H1 (cell line): ENCODE measurements around the gene DPP8. TPM values are rescaled to one million over a fixed set of nuclear protein-coding genes. Genes with fewer than 3 reads are reported as not detected.
A peak's percentile ranks its signal among the peaks of the same experiment; 100 is the strongest.

Source experiments
- ASH2L ChIP-seq: fragments of 200-600, 300-600 bp; sonication (generic); IDR thresholded peaks from one replicate; pipeline ENCODE4 v1.7.1; 2017; ENCODE audit warnings: low read length
- CHD2 ChIP-seq: IDR thresholded peaks from 2 replicates; pipeline ENCODE4 v1.6.1; 2012; ENCODE audit warnings: low read length, improper control_type of control experiment
- EP300 ChIP-seq, 2 experiments: IDR thresholded peaks; 1 replicate in 1 of 2; 2 replicates in 1 of 2; pipeline ENCODE4 v1.6.1; 2011 to 2012; ENCODE audit warnings: low read depth in 2 of 2, low read length in 2 of 2, mild to moderate bottlenecking in 2 of 2, borderline replicate concordance in 1 of 2, inconsistent platforms in 1 of 2, moderate library complexity in 1 of 2
- GABPA ChIP-seq: IDR thresholded peaks from 2 replicates; pipeline ENCODE4 v1.6.1; 2011; ENCODE audit warnings: mild to moderate bottlenecking, low read length, moderate library complexity, borderline replicate concordance; ENCODE audit not compliant: insufficient read depth
- KDM4A ChIP-seq: IDR thresholded peaks from one replicate; pipeline ENCODE4 v1.7.1; 2012; ENCODE audit warnings: low read depth, mild to moderate bottlenecking, moderate library complexity, low read length, inconsistent platforms; ENCODE audit not compliant: severe bottlenecking
- KDM5A ChIP-seq: fragments of 200-600 bp; IDR thresholded peaks from 2 replicates; pipeline ENCODE4 v1.7.1; 2012; ENCODE audit warnings: mild to moderate bottlenecking, low read length, inconsistent platforms, mixed read lengths
- MAX ChIP-seq: IDR thresholded peaks from 2 replicates; pipeline ENCODE4 v1.6.1; 2012; ENCODE audit warnings: inconsistent platforms
- NANOG ChIP-seq: IDR thresholded peaks from 2 replicates; pipeline ENCODE4 v1.6.1; 2011; ENCODE audit warnings: low read length, low read depth, mild to moderate bottlenecking, inconsistent platforms; ENCODE audit not compliant: insufficient read depth, poor library complexity, severe bottlenecking
- PHF8 ChIP-seq: fragments of 200-600 bp; sonication (generic); conservative IDR thresholded peaks from 2 replicates; pipeline ENCODE4 v1.7.1; 2012; ENCODE audit warnings: low read depth, mild to moderate bottlenecking, inconsistent platforms, low read length, moderate library complexity
- POU5F1 ChIP-seq: IDR thresholded peaks from 2 replicates; pipeline ENCODE4 v1.6.1; 2011; ENCODE audit warnings: low read depth, mild to moderate bottlenecking, low read length, moderate library complexity
- RNF2 ChIP-seq: fragments of 200-900, 300-1000 bp; sonication (generic); IDR thresholded peaks from 2 replicates; pipeline ENCODE4 v1.7.1; 2016; ENCODE audit warnings: borderline replicate concordance, low read depth, mild to moderate bottlenecking, antibody characterized with exemption, low read length; ENCODE audit not compliant: poor library complexity, severe bottlenecking; ENCODE audit errors: missing control alignments
- SP1 ChIP-seq: IDR thresholded peaks from 2 replicates; pipeline ENCODE4 v1.6.1; 2011; ENCODE audit warnings: low read depth, low read length
- SP2 ChIP-seq: IDR thresholded peaks from 2 replicates; pipeline ENCODE4 v1.6.1; 2012; ENCODE audit warnings: mild to moderate bottlenecking, low read length, inconsistent platforms
- SP4 ChIP-seq: IDR thresholded peaks from 2 replicates; pipeline ENCODE4 v1.6.1; 2012; ENCODE audit warnings: low read length, inconsistent platforms
- TBP ChIP-seq: IDR thresholded peaks from 2 replicates; pipeline ENCODE4 v1.6.1; 2011; ENCODE audit warnings: low read depth, low read length, improper control_type of control experiment
- YY1 ChIP-seq: IDR thresholded peaks from 2 replicates; pipeline ENCODE4 v1.6.1; 2011; ENCODE audit warnings: low read depth, mild to moderate bottlenecking, low read length
- ZNF274 ChIP-seq: IDR thresholded peaks from 2 replicates; pipeline ENCODE4 v1.7.0; 2012; ENCODE audit warnings: low read length, borderline replicate concordance; ENCODE audit errors: extremely low read depth
- polyA plus RNA-seq, 7 experiments: library from polyadenylated mRNA; depleted of rRNA in 3 of 7; stranded (reverse) in 5 of 7; unstranded in 2 of 7; fragments of >200 nt in 5 of 7; fragments of 200-250 nt in 2 of 7; gene quantifications; 1 replicate in 5 of 7; 2 replicates in 1 of 7; 4 replicates in 1 of 7; pipeline versions ENCODE4 v1.2.1 to v1.2.3, GENCODE V29; 2011 to 2013; ENCODE audit warnings: missing spikeins in 2 of 7, mixed read lengths in 2 of 7
- total RNA-seq: library from RNA; stranded (reverse); fragmentation: NEBNext Ultra II Directional; extraction: Animal tissue kit (Norgen Biotek cat#: 25700); gene quantifications from 2 replicates; pipeline ENCODE4 v1.2.1, GENCODE V29; 2021
- TF ChIP-seq, protein P1 (sequence below): IDR thresholded peaks from 2 replicates; pipeline ENCODE4 v1.6.1; 2012; ENCODE audit warnings: low read length, inconsistent platforms
- TF ChIP-seq, protein P2 (sequence below), 3 experiments: IDR thresholded peaks; 1 replicate in 2 of 3; 2 replicates in 1 of 3; pipeline versions ENCODE4 v1.5.1 to v1.6.1; 2011; ENCODE audit warnings: low read length in 3 of 3, mild to moderate bottlenecking in 3 of 3, inconsistent platforms in 2 of 3, low read depth in 1 of 3, moderate library complexity in 1 of 3; ENCODE audit not compliant: insufficient read depth in 1 of 3; ENCODE audit errors: control extremely low read depth in 1 of 3

DPP8 gene
- total and polyA plus RNA-seq, 2 of the 8 experiments (the other 6 are each of a cell fraction or from before 2014, with no cell fraction given) = 9.9 to 26.0 TPM

GRCh38 chr15:65396283-65396964, 121.1 kb downstream of the DPP8 start (continued):
- TF ChIP-seq PHF8 = no peak
- TF ChIP-seq KDM4A = peak; percentile 42
- no peak for TF ChIP-seq SP2
- TF ChIP-seq ASH2L = peak; percentile 34
- TF ChIP-seq SP1 = no peak
- TF ChIP-seq YY1 = 0 out of 2 replicates have a peak, but pooled peaks have one; percentile 23
- TF ChIP-seq CHD2 = no peak
- TF ChIP-seq RNF2 = no peak
- TF ChIP-seq KDM5A = no peak
- TF ChIP-seq, protein P1, sequence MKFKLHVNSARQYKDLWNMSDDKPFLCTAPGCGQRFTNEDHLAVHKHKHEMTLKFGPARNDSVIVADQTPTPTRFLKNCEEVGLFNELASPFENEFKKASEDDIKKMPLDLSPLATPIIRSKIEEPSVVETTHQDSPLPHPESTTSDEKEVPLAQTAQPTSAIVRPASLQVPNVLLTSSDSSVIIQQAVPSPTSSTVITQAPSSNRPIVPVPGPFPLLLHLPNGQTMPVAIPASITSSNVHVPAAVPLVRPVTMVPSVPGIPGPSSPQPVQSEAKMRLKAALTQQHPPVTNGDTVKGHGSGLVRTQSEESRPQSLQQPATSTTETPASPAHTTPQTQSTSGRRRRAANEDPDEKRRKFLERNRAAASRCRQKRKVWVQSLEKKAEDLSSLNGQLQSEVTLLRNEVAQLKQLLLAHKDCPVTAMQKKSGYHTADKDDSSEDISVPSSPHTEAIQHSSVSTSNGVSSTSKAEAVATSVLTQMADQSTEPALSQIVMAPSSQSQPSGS = no peak
- TF ChIP-seq, protein P2, sequence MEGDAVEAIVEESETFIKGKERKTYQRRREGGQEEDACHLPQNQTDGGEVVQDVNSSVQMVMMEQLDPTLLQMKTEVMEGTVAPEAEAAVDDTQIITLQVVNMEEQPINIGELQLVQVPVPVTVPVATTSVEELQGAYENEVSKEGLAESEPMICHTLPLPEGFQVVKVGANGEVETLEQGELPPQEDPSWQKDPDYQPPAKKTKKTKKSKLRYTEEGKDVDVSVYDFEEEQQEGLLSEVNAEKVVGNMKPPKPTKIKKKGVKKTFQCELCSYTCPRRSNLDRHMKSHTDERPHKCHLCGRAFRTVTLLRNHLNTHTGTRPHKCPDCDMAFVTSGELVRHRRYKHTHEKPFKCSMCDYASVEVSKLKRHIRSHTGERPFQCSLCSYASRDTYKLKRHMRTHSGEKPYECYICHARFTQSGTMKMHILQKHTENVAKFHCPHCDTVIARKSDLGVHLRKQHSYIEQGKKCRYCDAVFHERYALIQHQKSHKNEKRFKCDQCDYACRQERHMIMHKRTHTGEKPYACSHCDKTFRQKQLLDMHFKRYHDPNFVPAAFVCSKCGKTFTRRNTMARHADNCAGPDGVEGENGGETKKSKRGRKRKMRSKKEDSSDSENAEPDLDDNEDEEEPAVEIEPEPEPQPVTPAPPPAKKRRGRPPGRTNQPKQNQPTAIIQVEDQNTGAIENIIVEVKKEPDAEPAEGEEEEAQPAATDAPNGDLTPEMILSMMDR (IDR thresholded peaks at IDR 0.05; ENCODE audit: control extremely low read depth in 1 of 3, insufficient read depth in 1 of 3, low read depth in 1 of 3, low read length in 3 of 3) = no peak
- no peak for TF ChIP-seq NANOG
- TF ChIP-seq ZNF274 = no peak
- 0 out of 2 replicates have a peak, but pooled peaks have one; percentile 13 for TF ChIP-seq GABPA
- TF ChIP-seq TBP = no peak
- no peak for TF ChIP-seq SP4
- TF ChIP-seq POU5F1 = no peak
- no peak for TF ChIP-seq MAX
- no peak for TF ChIP-seq EP300 (IDR thresholded peaks at IDR 0.05; ENCODE audit: borderline replicate concordance in 1 of 2, low read depth in 2 of 2, low read length in 2 of 2)
